ENCODE data around the gene C6orf89.

The C6orf89 gene

DNA sequence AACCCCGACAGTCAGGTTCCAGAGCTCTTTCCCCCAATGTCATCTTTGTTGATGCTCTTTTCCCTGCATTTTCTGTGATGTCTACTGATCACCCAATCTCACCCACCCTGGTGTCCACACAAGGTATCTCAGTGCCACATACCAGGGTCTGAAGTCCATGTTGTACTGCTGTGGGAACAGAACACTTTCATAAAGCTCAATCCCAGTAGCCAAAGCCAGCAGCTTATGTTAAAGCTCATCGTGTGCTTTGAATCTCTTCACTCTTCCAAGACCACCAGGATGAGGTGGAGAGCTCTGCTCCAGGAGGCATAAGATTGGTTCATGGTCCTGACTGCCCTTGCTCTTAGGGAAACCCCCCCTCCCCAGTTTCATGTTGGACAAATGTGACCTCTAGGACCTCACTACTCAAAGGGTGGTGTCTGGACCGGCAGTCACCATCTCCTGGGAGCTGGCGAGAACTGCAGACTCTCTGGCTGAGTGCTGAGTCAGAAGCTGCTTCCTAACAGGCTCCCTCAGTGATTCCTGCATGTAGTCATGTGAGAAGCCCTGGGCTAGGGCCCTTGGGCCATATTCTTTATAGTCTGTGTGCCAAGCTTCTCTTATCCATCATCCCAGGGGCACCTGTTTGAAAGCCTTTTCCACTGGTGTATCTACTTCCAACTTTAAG, 33.1 kb upstream of the C6orf89 start:
- DNase-seq: no peak

DNA sequence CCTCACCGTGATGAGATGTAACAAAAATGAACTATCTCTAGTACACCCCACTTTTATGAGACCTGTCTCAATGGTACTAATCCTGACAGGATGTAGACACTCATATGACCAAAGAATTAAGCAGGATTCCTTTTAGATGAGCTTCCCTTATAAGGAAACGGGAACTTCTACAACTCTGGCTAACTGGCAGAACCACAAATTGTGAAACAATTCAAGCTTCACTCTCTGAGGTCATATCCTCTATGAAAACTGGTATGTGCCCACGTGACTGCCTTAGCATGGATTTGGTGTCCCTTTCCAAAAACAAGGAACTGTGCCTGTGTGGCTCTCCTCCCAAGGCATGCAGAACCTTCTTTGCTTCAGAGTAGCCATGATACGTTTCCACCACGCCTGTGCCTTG, 32.4 kb upstream of the C6orf89 start:
- DNase-seq: no peak

DNA sequence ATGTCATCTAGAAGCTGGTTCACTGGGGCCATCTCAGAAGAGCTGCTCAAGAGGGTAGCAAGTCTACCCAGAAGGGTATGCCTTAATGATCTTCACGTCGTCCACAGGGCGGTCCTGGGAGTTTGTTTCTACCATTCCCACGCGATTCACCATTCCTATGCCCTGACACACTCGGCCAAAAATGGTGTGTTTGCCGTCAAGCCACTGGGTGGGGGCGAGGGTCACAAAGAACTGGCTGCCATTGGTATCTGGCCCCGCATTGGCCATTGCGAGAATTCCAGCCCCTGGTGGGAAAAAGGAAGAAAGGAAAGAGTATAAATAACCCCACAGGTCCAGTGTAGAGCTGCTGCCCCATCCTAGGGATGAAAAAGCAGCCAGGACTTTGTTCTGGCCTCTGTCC, 30.0 kb upstream of the C6orf89 start:
- no peak for DNase-seq

DNA sequence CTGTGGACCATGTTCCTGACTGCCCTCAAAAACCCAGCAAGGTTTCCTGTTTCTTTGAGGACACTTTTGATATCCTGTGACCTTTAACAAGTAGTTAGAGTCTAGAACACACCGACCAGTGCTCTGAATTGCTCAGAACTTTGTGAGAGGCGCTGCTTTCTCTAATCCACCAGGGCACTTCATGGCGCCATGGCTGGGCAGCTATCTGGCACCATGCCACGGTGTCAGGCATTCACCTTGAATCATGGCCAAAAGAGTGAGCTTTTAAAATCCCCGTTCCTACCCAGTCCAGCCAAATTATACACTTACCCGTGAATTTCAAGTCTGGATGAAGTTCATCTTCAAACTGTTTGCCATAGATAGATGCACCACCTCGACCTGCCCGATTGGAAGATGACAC, 29.5 kb upstream of the C6orf89 start:
- DNase-seq: no peak

DNA sequence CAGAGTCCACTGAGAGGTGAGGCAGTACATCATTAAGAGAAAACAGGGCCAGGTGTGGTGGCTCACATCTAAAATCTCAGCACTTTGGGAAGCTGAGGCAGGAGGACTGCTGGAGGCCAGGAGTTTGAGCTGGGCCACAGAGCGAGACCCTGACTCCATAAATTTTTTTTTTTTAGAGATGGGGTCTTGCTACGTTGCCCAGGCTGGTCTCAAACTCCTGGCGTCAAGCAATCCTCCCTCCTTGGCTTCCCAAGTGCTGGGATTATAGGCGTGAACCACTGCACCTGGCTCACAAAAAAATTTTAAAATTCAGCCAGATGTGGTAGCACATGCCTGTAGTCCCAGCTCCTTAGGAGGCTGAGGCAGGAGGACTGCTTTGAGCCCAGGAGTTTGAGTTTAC, 28.4 kb upstream of the C6orf89 start:
- DNase-seq: no peak

DNA sequence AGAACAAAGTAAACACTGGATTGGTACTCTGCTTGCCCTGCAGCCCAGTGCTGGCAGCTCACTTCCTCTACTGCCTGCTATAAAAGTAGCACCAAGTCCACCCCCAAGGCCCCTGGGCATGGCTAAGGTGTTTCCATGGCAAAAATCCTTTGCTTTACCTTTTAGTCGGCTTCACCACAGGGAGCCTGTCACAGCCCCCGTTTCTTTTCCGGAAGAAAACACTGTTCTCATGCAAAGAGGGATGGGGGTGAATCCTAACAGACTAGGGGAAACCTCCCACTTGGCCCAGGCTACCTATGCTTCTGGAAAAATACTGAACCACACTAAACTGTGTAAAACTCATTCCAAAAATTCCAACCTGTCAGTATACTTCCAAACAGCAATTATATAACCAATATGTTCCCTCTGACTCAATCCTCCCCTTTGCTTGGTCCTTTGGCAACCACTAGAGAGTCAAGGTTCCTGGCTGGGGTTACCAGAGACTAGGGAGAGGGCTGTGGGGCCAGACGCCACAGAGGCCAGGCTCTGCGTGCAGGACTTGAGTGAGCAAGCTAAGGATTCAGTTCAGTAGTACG, 27.3 kb upstream of the C6orf89 start:
- no peak for DNase-seq

DNA sequence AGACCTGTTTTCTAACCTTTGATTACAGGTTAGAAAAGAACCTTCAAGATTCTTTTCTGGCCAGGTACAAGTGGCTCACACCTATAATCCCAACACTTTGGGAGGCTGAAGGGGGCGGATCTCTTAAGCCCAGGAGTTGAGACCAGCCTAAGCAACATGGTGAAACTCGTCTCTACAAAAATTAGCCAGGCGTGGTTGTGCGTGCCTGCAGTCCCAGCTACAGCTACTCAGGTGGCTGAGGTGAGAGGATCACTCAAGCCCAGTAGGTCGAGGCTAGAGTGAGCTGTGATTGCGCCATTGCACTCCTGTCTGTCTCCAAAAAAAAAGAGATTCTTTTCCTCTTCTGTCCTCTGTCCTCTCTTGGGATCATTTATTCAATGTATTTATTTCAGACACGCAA, 25.6 kb upstream of the C6orf89 start:
- no peak for DNase-seq

DNA sequence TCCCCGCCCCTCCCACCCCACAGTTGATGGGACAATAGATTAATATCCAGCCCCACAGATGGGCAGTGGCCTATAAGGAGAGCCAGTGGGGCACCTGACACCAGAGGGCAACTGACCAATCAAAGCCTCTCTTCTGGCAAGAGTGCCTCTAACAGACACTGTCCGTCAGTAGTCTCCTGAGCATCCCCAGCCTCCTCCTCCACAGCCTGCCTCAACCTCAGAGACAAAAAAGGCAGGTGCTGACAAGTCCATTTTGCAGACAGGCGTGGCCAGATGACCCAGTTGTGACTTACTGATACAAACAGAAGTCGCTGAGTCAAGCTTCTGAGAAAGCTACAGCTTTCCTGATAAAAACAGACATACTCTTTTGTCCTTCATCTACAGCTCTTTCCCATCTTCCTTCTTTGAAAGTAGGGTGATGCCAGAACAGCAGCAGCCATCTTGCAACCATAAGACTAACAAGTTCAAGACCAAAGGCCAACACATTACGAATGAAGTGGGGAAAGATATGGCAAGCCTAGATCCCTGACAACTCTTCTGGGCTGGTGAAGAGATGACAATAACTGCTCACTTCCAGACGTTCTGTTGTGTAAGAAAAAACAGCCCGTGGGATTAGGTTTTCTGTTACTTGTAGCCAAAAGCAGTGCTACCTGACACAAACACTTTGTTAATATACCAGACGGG, 23.4 kb upstream of the C6orf89 start:
- DNase-seq: no peak

DNA sequence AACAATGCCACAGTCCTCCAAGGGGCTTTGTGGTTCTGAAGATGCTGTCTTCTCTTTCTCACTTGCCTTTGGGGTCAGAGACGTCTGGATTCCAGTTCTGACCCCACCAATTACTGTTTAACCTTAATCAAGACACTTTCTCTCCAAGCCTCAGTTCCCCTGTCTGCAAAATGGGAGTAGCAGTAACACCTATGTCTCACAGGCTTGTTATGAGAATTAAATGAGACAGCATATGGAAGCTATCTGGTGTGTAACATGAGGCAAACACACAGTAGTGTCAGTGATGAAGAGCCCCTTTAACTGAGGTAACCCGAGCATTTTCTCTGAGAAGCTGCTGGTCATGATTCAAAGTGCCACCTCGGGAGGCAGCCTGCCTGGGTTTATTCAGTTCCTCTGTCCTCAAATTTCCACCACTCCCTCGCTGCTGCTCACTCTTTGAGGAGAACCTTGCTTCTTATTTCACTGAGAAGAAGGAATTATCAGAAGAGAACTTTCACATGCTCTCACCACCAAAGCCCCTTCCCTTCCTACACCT, 22.8 kb upstream of the C6orf89 start:
- no peak for DNase-seq

DNA sequence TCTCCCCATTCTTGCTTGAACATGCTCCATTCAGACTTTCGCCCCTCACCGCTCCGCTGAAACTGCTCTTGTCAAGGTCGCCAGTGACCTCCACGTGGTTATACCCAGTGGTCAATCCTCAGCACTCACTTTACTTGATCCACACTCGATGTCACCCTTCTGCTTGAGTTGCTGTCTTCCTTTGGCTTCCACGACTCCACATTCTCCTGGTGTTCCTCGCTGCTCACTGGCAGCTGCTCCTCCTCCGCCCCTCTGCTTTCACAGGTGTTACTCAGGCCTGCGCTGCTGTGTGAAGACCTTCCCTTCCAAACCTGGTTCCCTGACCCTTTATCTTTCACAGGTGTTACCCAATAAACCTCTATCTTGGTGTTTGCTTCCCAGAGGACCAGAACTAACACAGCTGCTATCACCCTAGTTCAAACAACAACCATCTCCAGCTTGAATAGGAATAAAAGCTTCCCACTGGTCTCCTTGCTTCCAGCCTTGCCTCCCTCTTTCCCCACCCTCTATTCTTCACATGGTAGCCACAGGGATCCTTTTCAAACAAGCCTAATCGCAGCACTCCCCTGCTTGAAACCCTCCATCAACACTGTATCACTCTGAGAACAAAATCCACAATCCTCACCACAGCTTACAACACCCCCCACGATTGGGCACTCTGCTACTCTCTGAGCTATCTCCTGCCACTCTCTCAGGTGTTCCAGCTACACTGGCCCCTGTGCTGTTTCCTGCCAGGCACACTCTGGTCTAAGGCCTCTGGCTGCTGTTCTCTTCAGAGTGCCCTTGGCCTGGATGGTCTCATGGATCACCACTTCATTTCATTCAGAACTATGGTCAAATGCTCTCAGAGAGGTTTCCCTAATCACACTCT, 21.8 kb upstream of the C6orf89 start:
- peak; percentile 42 for DNase-seq

DNA sequence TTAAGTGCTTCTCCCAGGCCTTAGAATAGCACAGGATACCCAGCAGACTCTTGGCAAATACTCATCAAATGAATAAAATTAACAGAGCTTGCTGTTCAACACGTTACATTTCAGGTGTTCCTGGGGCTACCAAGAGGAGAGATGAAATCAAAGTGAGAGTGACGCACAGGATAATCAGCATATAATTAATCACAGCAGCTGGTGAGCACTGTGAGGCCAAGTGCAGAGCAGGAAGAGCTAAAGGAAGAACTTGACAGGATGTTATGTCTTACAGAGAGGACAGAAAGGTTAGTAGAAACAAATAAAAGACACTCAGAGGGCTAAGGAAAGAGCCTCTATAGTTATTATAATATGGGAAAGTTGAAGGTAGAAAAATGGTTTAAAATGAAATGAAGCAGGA, 19.9 kb upstream of the C6orf89 start:
- no peak for DNase-seq

DNA sequence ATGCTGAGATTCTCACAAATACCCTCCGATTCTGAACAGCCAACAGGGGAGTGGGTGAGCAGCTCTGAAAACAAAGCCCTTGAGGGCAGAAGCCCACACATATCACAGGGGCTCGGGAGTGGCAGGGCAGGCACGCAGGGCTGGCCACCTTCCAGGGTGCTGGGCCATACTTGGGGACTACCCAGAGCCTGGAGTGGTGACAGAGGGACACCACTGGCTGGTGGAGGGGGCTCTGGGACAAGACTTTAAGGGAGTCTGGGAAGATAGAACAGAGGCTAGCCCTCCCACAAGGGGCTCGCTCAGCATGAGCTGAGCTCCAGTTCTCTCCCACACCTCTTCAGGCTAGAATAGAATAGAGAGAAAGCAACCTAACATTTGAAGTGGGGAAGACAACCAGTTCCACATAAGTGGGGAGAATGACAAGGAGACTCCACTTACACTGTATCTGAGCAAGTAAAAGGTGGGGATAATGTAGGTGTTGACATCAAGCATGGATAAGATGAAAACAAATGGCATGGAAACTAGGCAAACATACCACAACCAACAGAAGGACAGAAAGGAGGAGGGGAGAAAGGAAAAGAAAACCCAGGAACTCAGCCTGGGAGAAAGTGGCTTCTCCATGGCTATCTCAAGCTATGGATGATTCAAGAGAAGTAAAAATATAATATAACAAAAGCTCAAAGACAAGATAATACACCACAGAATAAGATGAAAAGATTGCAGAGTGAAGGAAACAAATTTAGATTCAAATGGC, 18.1 kb upstream of the C6orf89 start:
- no peak for DNase-seq

DNA sequence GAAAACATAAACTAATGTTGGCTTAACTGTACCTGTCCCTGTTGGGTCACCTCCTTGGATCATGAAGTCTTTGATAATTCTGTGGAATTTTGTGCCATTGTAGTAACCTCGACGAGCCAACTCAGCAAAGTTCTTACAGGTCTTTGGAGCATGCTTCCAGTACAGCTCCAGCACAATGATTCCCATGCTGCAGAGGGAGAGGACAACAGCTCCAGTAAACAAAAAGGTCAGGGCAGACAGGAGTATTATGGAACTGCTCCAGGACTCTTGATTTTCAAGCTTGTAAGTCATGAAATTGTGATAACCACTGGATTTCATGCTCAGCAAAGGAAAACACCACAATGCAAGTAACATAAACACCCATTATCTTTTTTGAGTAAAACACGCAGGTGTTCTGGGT, 14.1 kb upstream of the C6orf89 start:
- DNase-seq: no peak

DNA sequence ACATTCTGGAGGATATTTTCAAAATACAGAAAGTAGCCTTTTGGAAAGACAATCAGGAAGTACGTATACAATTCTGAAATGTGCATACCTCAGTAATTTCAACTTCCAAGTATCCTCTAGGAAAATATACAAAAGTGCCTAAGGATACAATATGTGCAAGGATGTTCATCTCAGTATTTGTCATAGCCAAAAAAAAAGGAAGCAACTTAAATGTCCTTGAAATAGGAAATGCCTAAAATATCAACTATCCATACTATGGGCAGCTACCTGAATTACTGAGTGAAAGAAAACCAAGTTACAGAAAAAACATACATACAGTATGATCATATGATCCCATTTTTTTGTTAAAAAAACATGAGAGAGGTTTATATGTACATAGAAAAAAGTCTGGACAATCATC, 12.6 kb upstream of the C6orf89 start:
- DNase-seq: no peak

DNA sequence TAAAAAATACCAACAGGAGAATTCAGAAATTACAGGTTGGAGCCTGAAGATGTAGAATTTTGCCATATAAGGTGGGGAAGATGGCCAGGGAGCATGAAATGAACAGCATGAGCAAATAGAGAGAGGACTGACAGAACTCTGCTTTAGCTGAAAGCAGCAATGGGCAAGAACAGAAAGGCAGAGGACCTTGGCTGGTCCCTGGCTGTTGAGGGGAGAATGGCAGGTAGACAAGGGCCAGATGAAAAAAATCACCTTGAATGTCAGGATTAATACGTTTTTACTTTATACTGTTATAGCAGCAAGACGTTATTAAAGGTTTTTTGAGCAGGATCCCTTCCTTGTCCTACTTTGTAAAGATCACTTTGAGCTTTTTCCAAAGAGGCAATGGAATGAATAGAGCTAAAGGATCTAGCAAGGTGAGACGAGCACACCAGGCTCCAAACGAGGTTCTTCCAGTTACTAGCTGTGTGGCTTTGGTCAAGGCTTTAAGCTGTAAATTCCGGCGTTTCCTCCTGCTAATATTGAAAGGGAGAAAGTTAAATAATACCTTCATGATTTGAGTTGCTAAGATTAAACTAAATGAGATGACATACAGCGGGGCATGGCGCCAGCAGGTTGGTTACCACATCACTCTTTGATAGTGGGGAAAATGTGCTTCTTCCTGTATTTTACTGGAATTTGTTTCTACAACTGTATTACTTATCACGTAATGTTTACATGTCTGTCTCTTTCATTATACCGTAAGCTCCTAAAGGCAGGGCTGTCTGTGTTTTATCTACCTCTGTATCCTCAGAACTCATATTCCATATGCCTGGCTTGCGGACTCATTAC, 11.9 kb upstream of the C6orf89 start:
- DNase-seq: no peak

DNA sequence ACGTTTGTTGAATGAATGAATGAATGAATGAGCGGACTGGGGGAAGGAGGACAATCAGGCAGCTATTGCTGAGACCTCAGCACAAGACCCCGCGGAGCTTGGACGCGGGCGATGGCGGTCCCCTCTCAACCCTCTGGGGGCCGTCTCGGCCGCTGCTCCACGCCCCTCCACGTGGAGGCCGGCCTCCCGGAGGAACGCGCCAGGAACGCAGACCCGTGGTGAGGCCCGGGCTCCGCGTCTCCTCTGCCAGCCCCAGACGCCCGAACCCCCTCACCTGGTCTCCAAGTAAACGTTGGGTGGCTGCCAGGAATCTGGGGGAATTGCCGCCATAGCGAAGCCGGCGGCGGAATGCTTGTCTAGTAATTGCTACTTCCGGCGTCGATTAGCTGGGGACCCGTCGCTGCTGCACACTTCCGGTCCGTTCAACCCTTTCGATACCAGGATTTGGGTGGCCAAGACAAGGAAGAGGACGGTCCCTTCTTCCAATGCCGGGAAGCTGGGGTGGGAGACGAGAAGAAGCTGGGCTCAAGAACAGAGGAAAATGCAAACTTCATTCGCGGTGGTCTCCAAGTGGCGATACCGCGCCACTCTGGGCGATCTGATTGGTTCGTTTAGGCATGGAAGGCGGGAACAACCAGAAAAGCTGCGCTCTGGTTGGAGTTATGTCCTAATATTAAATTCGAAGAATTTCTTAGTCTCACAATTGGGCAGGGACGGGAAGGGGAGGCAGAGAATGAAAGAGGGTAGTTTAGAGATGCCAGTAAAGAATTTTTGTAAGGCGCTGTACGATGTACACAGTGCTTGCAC, 11.1 kb upstream of the C6orf89 start, which contains the start of gene PPIL1:
PPIL1 (minus strand) TSS at position 361 of the 807 bp plus-strand sequence; CDS start at position 330, 31 bp downstream.
- DNase-seq: peak; percentile 76

DNA sequence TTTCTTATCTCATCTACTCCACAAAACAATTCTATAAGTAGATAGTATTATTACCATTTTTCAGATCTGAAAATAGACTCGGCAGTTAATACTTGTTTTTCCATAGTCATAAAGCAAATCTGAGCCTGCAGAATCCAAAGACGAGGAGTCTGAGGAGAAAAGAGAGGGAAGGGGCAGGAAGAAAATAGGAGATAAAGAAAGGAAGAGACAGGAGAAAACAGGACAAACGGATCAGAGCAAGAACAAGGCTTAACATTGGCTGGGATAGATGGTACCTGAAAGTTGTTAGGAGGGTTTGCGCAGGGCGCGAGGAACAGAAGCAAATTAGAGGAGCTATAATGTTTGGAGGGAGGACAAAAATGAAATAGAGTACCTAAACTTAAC, 10.5 kb upstream of the C6orf89 start:
- no peak for DNase-seq

DNA sequence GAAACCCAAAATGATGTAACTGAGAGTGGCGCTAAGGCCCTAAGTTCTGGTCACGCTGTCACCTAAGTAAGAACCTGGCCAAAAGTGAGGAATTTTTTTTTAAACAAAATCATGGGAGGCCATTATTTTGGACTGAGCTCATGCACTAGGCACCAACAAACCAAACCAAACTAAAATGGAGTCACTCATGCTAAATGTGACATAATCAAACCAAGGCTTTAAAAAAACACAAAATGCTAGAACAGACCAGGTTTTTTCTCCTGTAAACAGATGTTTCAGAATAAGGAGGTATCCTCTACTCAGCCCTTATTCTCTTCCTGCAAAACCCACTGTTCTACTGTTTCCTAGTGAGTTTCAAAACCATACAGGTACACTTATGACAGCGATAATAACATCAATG, 1.1 kb upstream of the C6orf89 start:
- DNase-seq: no peak

DNA sequence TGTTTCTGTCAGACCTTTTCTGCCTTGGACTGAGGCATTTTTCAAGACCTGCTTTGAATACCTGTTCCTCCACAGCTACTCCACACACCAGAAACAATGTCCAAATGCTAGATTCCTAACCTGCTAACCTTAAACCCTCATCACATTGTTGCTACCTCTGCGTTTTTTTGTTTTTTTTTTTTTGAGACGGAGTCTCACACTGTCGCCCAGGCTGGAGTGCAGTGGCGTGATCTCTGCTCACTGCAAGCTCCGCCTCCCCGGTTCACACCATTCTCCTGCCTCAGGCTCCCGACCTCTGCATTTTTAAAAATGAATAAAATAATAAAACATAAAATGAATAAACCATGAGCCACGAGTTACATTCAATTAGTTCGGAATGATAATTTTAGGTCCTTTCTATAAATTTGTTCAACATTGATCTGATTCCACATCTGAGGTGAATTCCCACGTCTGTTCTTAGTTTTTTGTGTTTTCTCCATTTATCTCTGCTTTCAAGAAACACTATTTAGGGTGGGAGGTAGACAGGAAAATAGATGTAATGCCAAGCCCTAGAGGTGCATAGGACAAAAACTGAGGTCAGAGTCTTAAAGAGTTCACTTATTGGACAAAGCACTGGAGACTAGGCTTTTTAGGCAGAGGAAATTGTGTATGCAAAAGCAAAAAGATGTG, 1.3 kb downstream of the C6orf89 start:
- DNase-seq: no peak

DNA sequence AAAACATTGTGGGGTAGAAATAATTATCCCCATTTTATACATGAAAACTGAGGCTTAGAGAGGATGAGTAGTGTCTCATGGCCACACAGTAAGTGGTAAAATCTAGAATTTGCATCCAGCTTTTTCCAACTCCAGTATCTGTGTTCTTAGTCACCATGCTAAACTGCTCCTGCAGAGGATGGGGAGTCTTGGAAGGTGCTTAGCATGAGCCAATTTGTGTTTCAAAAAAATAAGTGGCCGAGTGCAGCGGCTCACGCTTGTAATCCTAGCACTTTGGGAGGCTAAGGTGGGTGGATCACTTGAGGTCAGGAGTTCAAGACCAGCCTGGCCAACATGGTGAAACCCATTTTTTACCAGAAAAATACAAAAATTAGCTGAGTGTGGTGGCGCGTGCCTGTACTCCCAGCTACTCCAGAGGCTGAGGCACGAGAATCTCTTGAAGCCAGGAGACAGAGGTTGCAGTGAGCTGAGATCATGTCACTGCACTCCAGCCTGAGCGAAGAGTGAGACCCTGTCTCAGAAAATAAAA, 2.4 kb downstream of the C6orf89 start:
- no peak for DNase-seq

Measured in NCI-H1417 treated with DMSO at 0.1 percent for 48 hours (cell line).